GM21825 (cell line): ENCODE measurements around the gene CDT1.
"Not testable (repeated sequence)": the region's sequence is repeated elsewhere in the genome, so short reads cannot be mapped to it uniquely, and the experiment has no call there.

Experiments
- ATAC-seq: cut with Tn5 transposase; IDR thresholded peaks from one replicate; pipeline ENCODE4 v1.9.1; 2021; ENCODE audit warnings: mild to moderate bottlenecking, moderate library complexity; ENCODE audit not compliant: unreplicated experiment

Gene CDT1

GRCh38 chr16:88815901-88816589 is 12.5 kb downstream of the CDT1 start:
- ATAC-seq: no peak

- ATAC-seq: no peak
Observed at GRCh38 chr16:88816736-88817535, 13.3 kb downstream of the CDT1 start.

- ATAC-seq: no peak
Observed at GRCh38 chr16:88817785-88818574, 14.4 kb downstream of the CDT1 start.

GRCh38 chr16:88818575-88818874 is 14.9 kb downstream of the CDT1 start:
- no peak for ATAC-seq

GRCh38 chr16:88819126-88819525 is 15.5 kb downstream of the CDT1 start:
- no peak for ATAC-seq

DNA sequence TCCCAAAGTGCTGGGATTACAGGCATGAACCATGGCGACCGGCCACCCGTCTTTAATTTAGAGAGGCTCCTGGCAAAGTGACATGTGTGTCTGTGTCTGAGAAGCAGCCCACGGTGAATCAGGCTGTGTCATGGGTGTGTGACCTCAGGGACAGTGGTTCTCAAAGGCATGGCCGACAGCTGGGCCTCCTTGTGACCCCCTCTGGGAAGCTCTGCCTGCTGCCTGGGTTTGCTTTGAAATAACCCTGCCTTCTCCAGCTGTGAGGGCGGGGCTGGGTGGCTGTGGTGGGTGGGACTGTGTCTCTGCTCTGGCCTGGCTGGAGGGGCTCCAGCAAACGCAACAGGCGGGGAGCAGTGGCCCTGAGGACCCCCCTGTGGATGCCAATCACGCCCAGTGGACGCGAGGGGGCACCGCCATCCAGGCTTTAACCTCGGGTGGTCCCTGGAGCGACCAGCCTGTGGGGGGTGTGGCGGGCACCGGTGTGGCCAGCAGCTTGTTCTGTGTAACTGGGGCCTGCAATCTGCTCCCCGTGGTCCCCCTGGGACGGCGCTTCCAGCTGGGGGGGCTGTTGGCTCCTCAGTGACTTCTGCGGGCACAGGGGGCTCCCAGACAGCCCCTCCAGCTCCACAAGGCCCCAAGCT is 16.9 kb downstream of the CDT1 start:
- ATAC-seq: no peak

DNA sequence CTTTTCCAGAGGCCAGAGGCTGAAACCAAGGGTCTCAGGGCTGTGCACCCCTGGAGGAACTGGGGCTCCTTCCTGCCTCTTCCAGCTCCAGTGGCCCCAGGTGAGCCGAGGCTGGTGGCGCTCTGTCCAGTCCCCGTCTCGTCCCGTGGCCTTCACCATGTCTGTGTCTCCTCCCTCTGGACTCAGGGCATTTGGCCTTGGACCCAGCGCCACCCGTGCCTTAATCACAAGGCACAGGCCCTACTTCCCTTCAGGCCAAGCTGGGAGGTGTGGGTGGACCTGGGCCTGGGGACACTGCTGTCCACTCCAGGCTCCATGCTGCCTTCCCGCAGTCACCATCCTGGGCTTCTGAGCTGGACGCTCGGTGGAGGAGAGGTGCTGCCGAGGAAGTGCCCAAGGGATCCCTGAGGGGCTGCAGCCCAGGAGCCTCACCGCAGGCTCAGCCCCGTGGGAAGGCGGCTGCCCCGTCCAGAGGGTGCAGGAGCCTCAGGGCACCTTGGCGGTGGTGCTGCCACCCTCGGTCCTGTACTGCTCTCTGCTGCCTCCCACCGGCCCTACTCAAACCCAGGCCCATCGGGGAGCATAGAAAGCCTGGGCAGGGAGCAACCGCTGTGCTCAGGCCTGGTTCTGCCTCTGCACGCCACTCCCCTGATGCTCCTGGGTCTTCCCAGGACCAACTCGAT is 17.7 kb downstream of the CDT1 start:
- no peak for ATAC-seq

- ATAC-seq: no peak
Observed at GRCh38 chr16:88822281-88823040, 18.9 kb downstream of the CDT1 start.

DNA sequence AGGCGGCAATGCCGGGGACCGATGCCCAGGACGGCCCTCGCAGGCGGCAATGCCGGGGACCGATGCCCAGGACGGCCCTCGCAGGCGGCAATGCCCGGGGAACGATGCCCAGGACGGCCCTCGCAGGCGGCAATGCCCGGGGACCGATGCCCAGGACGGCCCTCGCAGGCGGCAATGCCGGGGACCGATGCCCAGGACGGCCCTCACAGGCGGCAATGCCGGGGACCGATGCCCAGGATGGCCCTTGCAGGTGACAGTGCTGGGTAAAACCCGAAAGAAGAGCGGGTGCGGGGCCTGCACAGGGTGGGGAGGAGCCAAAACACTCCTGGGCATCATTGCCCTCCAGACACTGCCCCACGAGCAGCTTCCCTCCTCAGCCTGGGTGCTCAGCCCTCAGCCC is 20.1 kb downstream of the CDT1 start:
- ATAC-seq: not testable (repeated sequence)

- ATAC-seq: no peak
Observed at GRCh38 chr16:88824256-88825077, 20.9 kb downstream of the CDT1 start.

GRCh38 chr16:88825146-88825545 is 21.6 kb downstream of the CDT1 start:
- ATAC-seq: no peak

DNA sequence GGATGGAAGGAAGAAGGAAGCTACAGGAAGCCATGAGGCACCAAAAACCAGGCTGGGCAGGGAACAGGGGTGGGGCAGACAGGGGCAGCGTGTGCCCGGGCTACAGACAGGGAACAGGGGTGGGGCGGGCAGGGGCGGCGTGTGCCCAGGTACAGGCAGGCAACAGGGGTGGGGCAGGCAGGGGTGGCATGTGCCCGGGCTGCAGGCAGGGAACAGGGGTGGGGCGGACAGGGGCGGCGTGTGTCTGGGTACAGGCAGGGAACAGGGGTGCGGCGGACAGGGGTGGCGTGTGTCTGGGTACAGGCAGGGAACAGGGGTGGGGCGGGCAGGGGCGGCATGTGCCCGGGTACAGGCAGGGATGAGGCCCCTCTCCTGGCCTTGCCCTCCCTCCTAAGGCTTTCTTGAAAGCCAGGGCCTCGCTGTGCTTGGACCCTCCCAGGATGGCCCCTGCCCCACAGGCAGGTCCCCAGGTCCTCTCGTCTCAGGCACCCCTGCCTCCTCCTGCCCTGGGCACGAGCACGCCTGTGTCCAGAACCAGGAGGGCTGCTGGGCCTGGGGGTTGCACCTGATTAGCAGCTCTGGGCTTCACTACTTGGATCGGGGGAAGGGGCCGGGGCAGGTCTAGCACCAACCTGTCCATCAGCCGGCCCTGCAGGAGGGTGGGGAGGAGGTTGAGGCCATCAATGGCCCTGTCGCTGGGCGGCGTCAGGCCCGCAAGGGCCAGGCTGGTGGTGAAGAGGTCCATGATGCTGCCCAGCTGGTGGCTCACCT is 22.7 kb downstream of the CDT1 start:
- no peak for ATAC-seq

GRCh38 chr16:88827727-88828126 is 24.1 kb downstream of the CDT1 start:
- no peak for ATAC-seq

- ATAC-seq: no peak
Observed at GRCh38 chr16:88828711-88829110, 25.1 kb downstream of the CDT1 start.

DNA sequence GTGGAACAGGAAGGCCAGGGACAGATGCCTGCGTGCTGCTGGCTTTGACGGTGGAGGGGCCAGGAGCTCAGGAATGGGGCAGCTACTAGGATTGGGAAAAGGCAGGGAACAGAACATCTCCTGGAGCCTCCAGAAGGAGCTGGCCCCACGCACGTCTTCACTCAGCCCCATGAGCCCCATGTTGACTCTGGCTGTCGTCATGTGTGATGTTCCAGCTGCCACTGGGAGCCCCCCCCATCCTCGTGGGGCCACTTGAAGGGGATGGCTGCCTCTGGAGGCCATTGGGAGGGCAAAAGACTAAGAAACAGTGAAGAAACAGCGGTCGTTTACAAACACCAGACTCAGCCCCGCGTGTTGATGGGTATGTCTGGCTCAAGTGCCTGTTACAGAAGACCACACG is 26.7 kb downstream of the CDT1 start:
- no peak for ATAC-seq

DNA sequence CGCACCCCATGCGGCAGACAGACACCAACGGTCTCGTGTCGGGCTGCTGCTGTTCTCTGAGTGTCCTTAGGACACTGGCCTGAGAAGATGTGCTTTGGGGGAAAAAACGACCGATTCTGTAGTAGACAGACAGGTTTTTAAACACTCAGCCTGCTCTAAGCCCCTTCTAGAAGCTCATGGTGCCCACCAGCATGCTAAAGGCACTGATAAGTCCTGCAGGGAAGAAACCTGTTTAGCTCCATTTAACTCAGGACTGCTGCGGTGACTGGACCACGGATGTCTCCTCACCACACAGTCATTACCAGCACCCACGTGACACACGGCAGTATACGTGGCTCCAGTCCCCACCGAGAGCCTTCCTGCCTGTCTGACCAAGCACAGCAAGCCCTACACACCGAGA is 27.2 kb downstream of the CDT1 start:
- no peak for ATAC-seq

DNA sequence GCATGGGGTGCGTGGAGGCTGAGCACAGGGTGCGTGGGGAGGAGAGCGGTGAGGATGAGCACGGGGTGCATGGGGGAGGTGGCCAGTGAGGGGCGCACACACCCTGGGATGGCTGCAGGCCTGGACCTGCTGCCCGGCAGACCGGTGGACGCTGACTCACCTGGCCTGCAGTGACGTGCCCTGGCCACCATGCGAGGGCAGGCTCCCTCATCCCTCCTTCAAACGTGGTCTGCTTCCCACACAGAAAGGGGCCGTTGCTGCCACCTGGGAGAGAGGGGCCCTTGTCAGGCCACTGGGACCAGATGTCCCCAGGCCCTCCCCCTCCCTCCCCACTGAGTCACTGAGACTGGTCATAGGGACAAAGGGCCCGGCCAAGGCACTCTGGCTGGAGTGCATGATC is 28.2 kb downstream of the CDT1 start:
- no peak for ATAC-seq

- ATAC-seq: no peak
Observed at GRCh38 chr16:88833086-88833485, 29.5 kb downstream of the CDT1 start.
